H1 (cell line): ENCODE measurements around the gene ARHGAP15. TPM values are rescaled to one million over a fixed set of nuclear protein-coding genes. Genes with fewer than 3 reads are reported as not detected.

Source experiments
- CTCF ChIA-PET: fragments of 300-600 bp; sonication (Branson Sonifier 250); formaldehyde crosslinking; loops from one replicate; lab custom pipeline; 2021; ENCODE audit not compliant: partially characterized antibody; lab: Charles Lee
- POLR2A ChIA-PET: fragments of 300-600 bp; sonication (Branson Sonifier 250); formaldehyde crosslinking; loops from one replicate; lab custom pipeline; 2021; ENCODE audit warnings: inconsistent platforms; ENCODE audit not compliant: partially characterized antibody; lab: Charles Lee
- DNase-seq, 2 experiments: peaks; one replicate each; pipeline versions ENCODE4 v3.0.0 to v3.0.0-alpha.2; 2010 to 2022; ENCODE audit warnings: low spot score in 2 of 2, low read depth in 1 of 2, mixed read lengths in 1 of 2
- FAIRE-seq: peaks from 2 replicates; lab custom pipeline; 2011; peaks lifted over from hg19 to GRCh38; lab: Jason Lieb, UNC
- H2AFZ ChIP-seq: 2 replicates; pipeline ENCODE4 v1.8.1; 2012; ENCODE audit warnings: low read length, inconsistent platforms
- H2AK5ac ChIP-seq: 2 replicates; pipeline ENCODE4 v1.6.1; 2013; ENCODE audit warnings: low read depth, low read length
- H2BK120ac ChIP-seq: replicated peaks from 2 replicates; pipeline ENCODE3; 2013; ENCODE audit warnings: low read depth, low read length, inconsistent platforms
- H2BK12ac ChIP-seq: 2 replicates; pipeline ENCODE4 v1.6.1; 2013; ENCODE audit warnings: low read depth, low read length
- H2BK15ac ChIP-seq: 2 replicates; pipeline ENCODE4 v1.6.1; 2013; ENCODE audit warnings: low read length
- H2BK20ac ChIP-seq: 2 replicates; pipeline ENCODE4 v1.6.1; 2013; ENCODE audit warnings: low read length
- H2BK5ac ChIP-seq: 2 replicates; pipeline ENCODE4 v1.6.1; 2013; ENCODE audit warnings: low read depth, low read length
- H3K14ac ChIP-seq: 2 replicates; pipeline ENCODE4 v1.6.1; 2013; ENCODE audit warnings: inconsistent platforms; ENCODE audit not compliant: insufficient read length
- H3K18ac ChIP-seq: 2 replicates; pipeline ENCODE4 v1.6.1; 2013; ENCODE audit warnings: low read length; ENCODE audit errors: extremely low read depth
- H3K23ac ChIP-seq: 2 replicates; pipeline ENCODE4 v1.6.1; 2013; ENCODE audit warnings: inconsistent platforms; ENCODE audit not compliant: insufficient read length
- H3K23me2 ChIP-seq: 2 replicates; pipeline ENCODE4 v1.6.1; 2013; ENCODE audit warnings: low read depth, low read length
- H3K27ac ChIP-seq: 2 replicates; pipeline ENCODE4 v1.6.1; 2011; ENCODE audit warnings: low read depth, low read length, inconsistent platforms
- H3K27me3 ChIP-seq, 4 experiments: replicated peaks in 1 of 4; 1 replicate in 1 of 4; 2 replicates in 3 of 4; pipeline versions ENCODE4 v1.6.1 to v1.8.1; 2011 to 2013; ENCODE audit warnings: low read length in 3 of 4, mild to moderate bottlenecking in 3 of 4, inconsistent platforms in 2 of 4, mixed read lengths in 2 of 4, moderate library complexity in 1 of 4; ENCODE audit not compliant: control insufficient read depth in 3 of 4, insufficient read depth in 3 of 4; ENCODE audit errors: extremely low read depth in 1 of 4
- H3K36me3 ChIP-seq, 4 experiments: 2 replicates each; pipeline versions ENCODE4 v1.6.1 to v1.8.1; 2011 to 2013; ENCODE audit warnings: mild to moderate bottlenecking in 4 of 4, low read length in 3 of 4, moderate library complexity in 2 of 4, control low read depth in 1 of 4, inconsistent platforms in 1 of 4; ENCODE audit not compliant: insufficient read depth in 4 of 4, control insufficient read depth in 2 of 4
- H3K4ac ChIP-seq: replicated peaks from 2 replicates; pipeline ENCODE3; 2013; ENCODE audit warnings: low read length, low read depth, mixed read lengths, inconsistent platforms; ENCODE audit not compliant: insufficient read length
- H3K4me1 ChIP-seq, 4 experiments: replicated peaks in 1 of 4; 1 replicate in 1 of 4; 2 replicates in 3 of 4; pipeline versions ENCODE4 v1.6.1 to v1.8.1; 2011 to 2013; ENCODE audit warnings: low read length in 3 of 4, inconsistent platforms in 2 of 4, mixed read lengths in 1 of 4; ENCODE audit not compliant: insufficient read depth in 4 of 4, control insufficient read depth in 3 of 4
- H3K4me2 ChIP-seq, 2 experiments: 2 replicates each; pipeline versions ENCODE4 v1.6.1 to v1.8.1; 2011 to 2013; ENCODE audit warnings: low read depth in 2 of 2, low read length in 2 of 2, control low read depth in 1 of 2, inconsistent platforms in 1 of 2, mild to moderate bottlenecking in 1 of 2; ENCODE audit not compliant: insufficient read depth in 1 of 2
- H3K4me3 ChIP-seq, 4 experiments: fragments of 200-600, 300-600 bp in 1 of 4; sonication (generic), shearing (Covaris generic), sonication (Bioruptor Twin) in 1 of 4; 2 replicates each; pipeline versions ENCODE4 v1.5.1 to v1.8.1; 2011 to 2016; ENCODE audit warnings: low read length in 4 of 4, low read depth in 3 of 4, control low read depth in 2 of 4, inconsistent platforms in 2 of 4, mild to moderate bottlenecking in 2 of 4, mixed read lengths in 1 of 4, moderate library complexity in 1 of 4; ENCODE audit not compliant: insufficient read depth in 2 of 4; ENCODE audit errors: extremely low read depth in 1 of 4
- H3K56ac ChIP-seq: replicated peaks from 2 replicates; pipeline ENCODE3; 2013; ENCODE audit warnings: low read depth, mild to moderate bottlenecking, mixed read lengths, low read length, inconsistent platforms; ENCODE audit not compliant: insufficient read length
- H3K79me1 ChIP-seq: 2 replicates; pipeline ENCODE4 v1.6.1; 2013; ENCODE audit warnings: low read depth, low read length, control low read depth
- H3K79me2 ChIP-seq, 2 experiments: 2 replicates each; pipeline versions ENCODE4 v1.6.1 to v1.8.1; 2012 to 2013; ENCODE audit warnings: low read length in 2 of 2, mild to moderate bottlenecking in 2 of 2, inconsistent platforms in 1 of 2; ENCODE audit not compliant: insufficient read depth in 2 of 2, control insufficient read depth in 1 of 2
- H3K9ac ChIP-seq, 4 experiments: replicated peaks in 1 of 4; 1 replicate in 1 of 4; 2 replicates in 3 of 4; pipeline versions ENCODE4 v1.6.1 to v1.8.1; 2011 to 2013; ENCODE audit warnings: low read depth in 3 of 4, low read length in 3 of 4, control low read depth in 2 of 4, mild to moderate bottlenecking in 2 of 4, moderate library complexity in 2 of 4, inconsistent platforms in 1 of 4; ENCODE audit errors: extremely low read depth in 1 of 4
- H3K9me3 ChIP-seq, 2 experiments: 2 replicates each; pipeline versions ENCODE4 v1.6.1 to v1.8.1; 2012 to 2013; ENCODE audit warnings: mild to moderate bottlenecking in 2 of 2, moderate library complexity in 2 of 2, control low read depth in 1 of 2, inconsistent platforms in 1 of 2, low read depth in 1 of 2, low read length in 1 of 2, mixed read lengths in 1 of 2; ENCODE audit not compliant: insufficient read depth in 2 of 2
- H4K20me1 ChIP-seq, 2 experiments: replicated peaks in 1 of 2; 2 replicates each; pipeline versions ENCODE3 to v1.8.1; 2011 to 2013; ENCODE audit warnings: inconsistent platforms in 2 of 2, low read length in 2 of 2, mild to moderate bottlenecking in 1 of 2; ENCODE audit not compliant: insufficient read depth in 2 of 2, control insufficient read depth in 1 of 2
- H4K5ac ChIP-seq: 2 replicates; pipeline ENCODE4 v1.6.1; 2013; ENCODE audit warnings: low read length, low read depth, mixed read lengths, inconsistent platforms; ENCODE audit not compliant: insufficient read length
- H4K8ac ChIP-seq: 2 replicates; pipeline ENCODE4 v1.8.0; 2013; ENCODE audit warnings: mild to moderate bottlenecking, moderate library complexity, low read length, inconsistent platforms; ENCODE audit not compliant: insufficient read depth; ENCODE audit errors: extremely low read depth
- H4K91ac ChIP-seq: replicated peaks from 2 replicates; pipeline ENCODE3; 2013; ENCODE audit warnings: low read length, mixed read lengths, inconsistent platforms; ENCODE audit not compliant: insufficient read length
- CTCF ChIP-seq, 3 experiments: IDR thresholded peaks; 1 replicate in 2 of 3; 2 replicates in 1 of 3; pipeline versions ENCODE4 v1.5.1 to v1.6.1; 2011; ENCODE audit warnings: low read length in 3 of 3, mild to moderate bottlenecking in 3 of 3, inconsistent platforms in 2 of 3, low read depth in 1 of 3, moderate library complexity in 1 of 3; ENCODE audit not compliant: insufficient read depth in 1 of 3; ENCODE audit errors: control extremely low read depth in 1 of 3
- EZH2 ChIP-seq: fragments of 200-600 bp; sonication (generic); IDR thresholded peaks from 2 replicates; pipeline ENCODE4 v1.7.1; 2012; ENCODE audit warnings: low read depth, mild to moderate bottlenecking, moderate library complexity, low read length, inconsistent platforms; ENCODE audit not compliant: severe bottlenecking
- GTF2F1 ChIP-seq: IDR thresholded peaks from 2 replicates; pipeline ENCODE4 v1.6.1; 2012; ENCODE audit warnings: low read depth, low read length, improper control_type of control experiment, borderline replicate concordance
- RAD21 ChIP-seq, 2 experiments: IDR thresholded peaks in 1 of 2; conservative IDR thresholded peaks in 1 of 2; 2 replicates each; pipeline ENCODE4 v1.6.1; 2011; ENCODE audit warnings: low read depth in 2 of 2, low read length in 2 of 2, improper control_type of control experiment in 1 of 2, inconsistent platforms in 1 of 2, mild to moderate bottlenecking in 1 of 2, moderate library complexity in 1 of 2
- WGBS, 2 experiments: shearing (Covaris generic) in 1 of 2; methylation state at CpG; one replicate each; pipeline versions ENCODE4 v1.1.6 to v1.1.7; 2013 to 2015; ENCODE audit warnings: low lambda C conversion rate in 2 of 2, mixed read lengths in 2 of 2, inconsistent platforms in 1 of 2, low coverage in 1 of 2, missing lambda C conversion rate in 1 of 2; ENCODE audit not compliant: insufficient replicate concordance in 2 of 2, insufficient coverage in 1 of 2, insufficient read length in 1 of 2; ENCODE audit errors: extremely low coverage in 1 of 2, missing lambda C conversion rate in 1 of 2; 5-methylcytosine and 5-hydroxymethylcytosine counted together
- polyA plus RNA-seq, 7 experiments: library from polyadenylated mRNA; depleted of rRNA in 3 of 7; stranded (reverse) in 5 of 7; unstranded in 2 of 7; fragments of >200 nt in 5 of 7; fragments of 200-250 nt in 2 of 7; gene quantifications; 1 replicate in 5 of 7; 2 replicates in 1 of 7; 4 replicates in 1 of 7; pipeline versions ENCODE4 v1.2.1 to v1.2.3, GENCODE V29; 2011 to 2013; ENCODE audit warnings: missing spikeins in 2 of 7, mixed read lengths in 2 of 7
- total RNA-seq: library from RNA; stranded (reverse); fragmentation: NEBNext Ultra II Directional; extraction: Animal tissue kit (Norgen Biotek cat#: 25700); gene quantifications from 2 replicates; pipeline ENCODE4 v1.2.1, GENCODE V29; 2021

Gene ARHGAP15
- total and polyA plus RNA-seq, 2 of the 8 experiments (the other 6 are each of a cell fraction or from before 2014, with no cell fraction given), result not detected

GRCh38 chr2:143169105-143169504, 39.9 kb downstream of the ARHGAP15 start:
- CTCF ChIA-PET, result interaction anchor here (1.2 to 5.3 kb wide), 12 partner anchors 13 to 115 kb away, joined by 3 to 61 read pairs (median 4); no protein-coding TSS in a partner anchor
- H3K4ac ChIP-seq, result no peak overlapping the region
- H3K23ac ChIP-seq, result no peak overlapping the region

More at GRCh38 chr2:143169105-143169504, 39.9 kb downstream of the ARHGAP15 start:
- no peak overlapping the region for H4K91ac ChIP-seq
- no peak for TF ChIP-seq GTF2F1
- TF ChIP-seq EZH2, result no peak
- TF ChIP-seq RAD21 (IDR thresholded peaks at IDR 0.05 in 1 of 2, conservative IDR thresholded peaks at IDR 0.05 in 1 of 2; ENCODE audit: low read depth in 2 of 2, low read length in 2 of 2), result peak; percentile 30 to 37; a peak in 2 of 4 replicates
- TF ChIP-seq CTCF (IDR thresholded peaks at IDR 0.05; ENCODE audit: control extremely low read depth in 1 of 3, insufficient read depth in 1 of 3, low read depth in 1 of 3, low read length in 3 of 3), result peak in 2 of 3 experiments; percentile 24 to 29; a peak in 2 of 4 replicates
- no peak overlapping the region for H3K18ac ChIP-seq
- H3K79me1 ChIP-seq, result no peaks in the 10 kb centered on the region
- no peak overlapping the region for H4K5ac ChIP-seq
- H3K4me2 ChIP-seq, result no peak overlapping the region
- no peak overlapping the region for H3K56ac ChIP-seq
- H3K9ac ChIP-seq, result no peak overlapping the region
- no peak overlapping the region for H2BK12ac ChIP-seq
- H3K36me3 ChIP-seq, result no peaks in the 10 kb centered on the region
- no peaks in the 10 kb centered on the region for H3K9me3 ChIP-seq
- H2AFZ ChIP-seq, result no peak overlapping the region
- no peaks in the 10 kb centered on the region for H3K79me2 ChIP-seq
- H3K27me3 ChIP-seq, result no peaks in the 10 kb centered on the region
- POLR2A ChIA-PET, result no interaction called here
- no peak overlapping the region for H2BK15ac ChIP-seq
- no peak for FAIRE-seq
- no peak overlapping the region for H3K4me3 ChIP-seq
- no peak overlapping the region for H4K8ac ChIP-seq
- H2BK5ac ChIP-seq, result no peak overlapping the region
- 86% methylated on average over 1 of the region's 1 CpG; no CpG with 5 or more reads in 1 of the 2 experiments for WGBS, 2 experiments
- H2BK20ac ChIP-seq, result no peak overlapping the region
- no peak overlapping the region for H3K14ac ChIP-seq
- H2AK5ac ChIP-seq, result no peak overlapping the region
- H4K20me1 ChIP-seq, result no peaks in the 10 kb centered on the region
- H3K23me2 ChIP-seq, result no peaks in the 10 kb centered on the region
- no peaks in the 10 kb centered on the region for H3K4me1 ChIP-seq
- no peak for DNase-seq
- H3K27ac ChIP-seq, result no peak overlapping the region
- H2BK120ac ChIP-seq, result no peak overlapping the region
